ENCODE data around the gene CCDC159. TPM values are rescaled to one million over a fixed set of nuclear protein-coding genes. Genes with fewer than 3 reads are reported as not detected.

Gene CCDC159
- total RNA-seq, 2 donors from 2014 or later: 15.1 to 21.8 TPM

- DNase-seq (ENCODE audit: low spot score) (no peak), ATAC-seq (ENCODE audit: insufficient number of reproducible peaks, low FRiP score, low read depth) (no peak)
- no peak overlapping the region for H3K27ac ChIP-seq
- no peaks in the 10 kb centered on the region for H3K27me3 ChIP-seq (replicated peaks; ENCODE audit: insufficient read depth)
- H3K9me3 ChIP-seq: no peaks in the 10 kb centered on the region
- TF ChIP-seq, protein P1, sequence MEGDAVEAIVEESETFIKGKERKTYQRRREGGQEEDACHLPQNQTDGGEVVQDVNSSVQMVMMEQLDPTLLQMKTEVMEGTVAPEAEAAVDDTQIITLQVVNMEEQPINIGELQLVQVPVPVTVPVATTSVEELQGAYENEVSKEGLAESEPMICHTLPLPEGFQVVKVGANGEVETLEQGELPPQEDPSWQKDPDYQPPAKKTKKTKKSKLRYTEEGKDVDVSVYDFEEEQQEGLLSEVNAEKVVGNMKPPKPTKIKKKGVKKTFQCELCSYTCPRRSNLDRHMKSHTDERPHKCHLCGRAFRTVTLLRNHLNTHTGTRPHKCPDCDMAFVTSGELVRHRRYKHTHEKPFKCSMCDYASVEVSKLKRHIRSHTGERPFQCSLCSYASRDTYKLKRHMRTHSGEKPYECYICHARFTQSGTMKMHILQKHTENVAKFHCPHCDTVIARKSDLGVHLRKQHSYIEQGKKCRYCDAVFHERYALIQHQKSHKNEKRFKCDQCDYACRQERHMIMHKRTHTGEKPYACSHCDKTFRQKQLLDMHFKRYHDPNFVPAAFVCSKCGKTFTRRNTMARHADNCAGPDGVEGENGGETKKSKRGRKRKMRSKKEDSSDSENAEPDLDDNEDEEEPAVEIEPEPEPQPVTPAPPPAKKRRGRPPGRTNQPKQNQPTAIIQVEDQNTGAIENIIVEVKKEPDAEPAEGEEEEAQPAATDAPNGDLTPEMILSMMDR (IDR thresholded peaks at IDR 0.05): no peak
- H3K4me3 ChIP-seq: no peak overlapping the region
- H3K36me3 ChIP-seq: peaks cover 21% of the 10 kb centered on the region
- H3K4me1 ChIP-seq (ENCODE audit: control insufficient read depth in 1 of 2, low read depth in 2 of 2): no peaks in the 10 kb centered on the region
Observed at GRCh38 chr19:11364935-11365334, 18.6 kb downstream of the CCDC159 start.

GRCh38 chr19:11365557-11366117, 19.3 kb downstream of the CCDC159 start:
- Histone ChIP-seq H3K4me1 (ENCODE audit: control insufficient read depth in 1 of 2, low read depth in 2 of 2) (no peaks in the 10 kb centered on the region), H3K27me3 (replicated peaks; ENCODE audit: insufficient read depth) (no peaks in the 10 kb centered on the region), H3K9me3 (no peaks in the 10 kb centered on the region), H3K4me3 (no peak overlapping the region), H3K27ac (no peak overlapping the region), H3K36me3 (peaks cover 21% of the 10 kb centered on the region)
- TF ChIP-seq, protein P1 (IDR thresholded peaks at IDR 0.05): no peak
- DNase-seq (ENCODE audit: low spot score): no peak
- no peak for ATAC-seq (ENCODE audit: insufficient number of reproducible peaks, low FRiP score, low read depth)

DNA sequence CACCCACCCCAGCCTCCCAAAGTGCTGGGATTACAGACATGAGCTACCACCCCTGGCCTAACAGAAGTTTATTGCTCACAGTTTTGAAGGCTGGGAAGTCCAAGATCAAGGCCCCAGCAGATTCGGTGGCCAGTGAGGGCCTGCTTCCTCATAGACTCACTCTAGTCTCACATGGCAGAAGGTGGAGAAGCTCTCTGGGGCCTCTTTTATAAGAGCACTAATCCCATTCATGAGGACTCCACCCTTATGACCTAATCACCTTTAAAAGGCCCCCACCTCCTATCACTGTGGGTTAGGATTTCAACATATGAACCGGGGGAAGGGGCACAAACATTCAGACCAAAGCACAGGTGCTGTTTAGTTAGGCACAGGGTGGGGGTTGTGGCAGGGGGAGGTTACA, 21.2 kb downstream of the CCDC159 start:
- peaks cover 5% of the 10 kb centered on the region for H3K36me3 ChIP-seq
- TF ChIP-seq, protein P1 (IDR thresholded peaks at IDR 0.05): no peak
- DNase-seq (ENCODE audit: low spot score): no peak
- no peaks in the 10 kb centered on the region for H3K27me3 ChIP-seq (replicated peaks; ENCODE audit: insufficient read depth)
- ATAC-seq (ENCODE audit: insufficient number of reproducible peaks, low FRiP score, low read depth): no peak
- no peaks in the 10 kb centered on the region for H3K4me1 ChIP-seq (ENCODE audit: control insufficient read depth in 1 of 2, low read depth in 2 of 2)
- H3K27ac ChIP-seq: no peak overlapping the region
- H3K9me3 ChIP-seq: no peaks in the 10 kb centered on the region
- H3K4me3 ChIP-seq: no peak overlapping the region

GRCh38 chr19:11370744-11371143, 24.4 kb downstream of the CCDC159 start:
- TF ChIP-seq, protein P1 (IDR thresholded peaks at IDR 0.05): no peak
- Histone ChIP-seq H3K27ac (no peak overlapping the region), H3K27me3 (replicated peaks; ENCODE audit: insufficient read depth) (no peaks in the 10 kb centered on the region), H3K36me3 (no peaks in the 10 kb centered on the region), H3K4me3 (no peak overlapping the region), H3K4me1 (ENCODE audit: control insufficient read depth in 1 of 2, low read depth in 2 of 2) (peaks cover 3 to 10% of the 10 kb centered on the region in 2 donors), H3K9me3 (no peaks in the 10 kb centered on the region)
- DNase-seq (ENCODE audit: low spot score) (no peak), ATAC-seq (ENCODE audit: insufficient number of reproducible peaks, low FRiP score, low read depth) (no peak)

GRCh38 chr19:11373166-11373884, 27.0 kb downstream of the CCDC159 start:
- Histone ChIP-seq H3K4me3 (no peak overlapping the region), H3K27me3 (replicated peaks; ENCODE audit: insufficient read depth) (no peaks in the 10 kb centered on the region)
- TF ChIP-seq, protein P1 (IDR thresholded peaks at IDR 0.05): no peak

More at GRCh38 chr19:11373166-11373884, 27.0 kb downstream of the CCDC159 start:
- Histone ChIP-seq H3K36me3 (no peaks in the 10 kb centered on the region), H3K4me1 (ENCODE audit: control insufficient read depth in 1 of 2, low read depth in 2 of 2) (peaks cover 13 to 35% of the 10 kb centered on the region in 2 donors), H3K27ac (no peak overlapping the region), H3K9me3 (no peaks in the 10 kb centered on the region)
- ATAC-seq (ENCODE audit: insufficient number of reproducible peaks, low FRiP score, low read depth) (no peak), DNase-seq (ENCODE audit: low spot score) (no peak)

All from thoracic aorta (tissue), 2 donors.